WTC11 (cell line): ENCODE results near the gene IMP3. TPM values are rescaled to one million over a fixed set of nuclear protein-coding genes. Genes with fewer than 3 reads are reported as not detected.

Source experiments
- CREB1 ChIP-seq: sonication (generic); formaldehyde crosslinking; IDR thresholded peaks from 2 replicates; pipeline ENCODE4 v1.8.0; 2023; ENCODE audit warnings: mild to moderate bottlenecking, missing genetic modification reagents
- ELF4 ChIP-seq: sonication (generic); formaldehyde crosslinking; IDR thresholded peaks from 2 replicates; pipeline ENCODE4 v1.8.1; 2022; ENCODE audit warnings: low read depth, mild to moderate bottlenecking, moderate library complexity, missing genetic modification reagents
- FOXP1 ChIP-seq: sonication (generic); formaldehyde crosslinking; IDR thresholded peaks from 2 replicates; pipeline ENCODE4 v1.8.0; 2022; ENCODE audit warnings: missing genetic modification reagents, mild to moderate bottlenecking, moderate library complexity, borderline replicate concordance
- NFE2L1 ChIP-seq: sonication (generic); formaldehyde crosslinking; IDR thresholded peaks from 2 replicates; pipeline ENCODE4 v1.8.1; 2023; ENCODE audit warnings: missing genetic modification reagents
- ZNF232 ChIP-seq: sonication (generic); formaldehyde crosslinking; IDR thresholded peaks from 2 replicates; pipeline ENCODE4 v1.8.0; 2022; ENCODE audit warnings: mild to moderate bottlenecking, missing genetic modification reagents
- ZNF263 ChIP-seq: sonication (generic); formaldehyde crosslinking; IDR thresholded peaks from 2 replicates; pipeline ENCODE4 v1.8.1; 2022; ENCODE audit warnings: low read depth, mild to moderate bottlenecking, moderate library complexity, missing genetic modification reagents
- total RNA-seq: library from RNA; stranded (reverse); gene quantifications from 3 replicates; pipeline ENCODE4 v1.2.3, GENCODE V29; 2021
- TF ChIP-seq, protein P1 (sequence below): sonication (generic); formaldehyde crosslinking; IDR thresholded peaks from 2 replicates; pipeline ENCODE4 v1.8.1; 2022; ENCODE audit warnings: mild to moderate bottlenecking, moderate library complexity, missing genetic modification reagents
- TF ChIP-seq, protein P2 (sequence below): fragments of 250-450 bp; sonication (Bioruptor Pico); IDR thresholded peaks from 2 replicates; pipeline ENCODE4 v1.9.0; 2021; ENCODE audit warnings: mild to moderate bottlenecking
- TF ChIP-seq, protein P3 (sequence below): sonication (generic); formaldehyde crosslinking; IDR thresholded peaks from 2 replicates; pipeline ENCODE4 v1.8.0; 2022; ENCODE audit warnings: mild to moderate bottlenecking, missing genetic modification reagents
- TF ChIP-seq, protein P4 (sequence below): sonication (generic); formaldehyde crosslinking; IDR thresholded peaks from 2 replicates; pipeline ENCODE4 v1.8.0; 2022; ENCODE audit warnings: mild to moderate bottlenecking, missing genetic modification reagents
- TF ChIP-seq, protein P5 (sequence below): sonication (generic); formaldehyde crosslinking; IDR thresholded peaks from 2 replicates; pipeline ENCODE4 v1.8.0; 2022; ENCODE audit warnings: mild to moderate bottlenecking, missing genetic modification reagents
- TF ChIP-seq, protein P6 (sequence below): sonication (generic); formaldehyde crosslinking; IDR thresholded peaks from 2 replicates; pipeline ENCODE4 v1.8.1; 2023; ENCODE audit warnings: mild to moderate bottlenecking, missing genetic modification reagents, borderline replicate concordance
- TF ChIP-seq, protein P7 (sequence below): fragments of 250-450 bp; sonication (Bioruptor Pico); IDR thresholded peaks from 2 replicates; pipeline ENCODE4 v1.8.0; 2021; ENCODE audit warnings: mild to moderate bottlenecking
- TF ChIP-seq, protein P8 (sequence below): sonication (generic); formaldehyde crosslinking; IDR thresholded peaks from 2 replicates; pipeline ENCODE4 v1.8.0; 2023; ENCODE audit warnings: mild to moderate bottlenecking, missing genetic modification reagents

The IMP3 gene
- total RNA-seq, 1 experiment from 2014 or later, result 107 TPM

DNA sequence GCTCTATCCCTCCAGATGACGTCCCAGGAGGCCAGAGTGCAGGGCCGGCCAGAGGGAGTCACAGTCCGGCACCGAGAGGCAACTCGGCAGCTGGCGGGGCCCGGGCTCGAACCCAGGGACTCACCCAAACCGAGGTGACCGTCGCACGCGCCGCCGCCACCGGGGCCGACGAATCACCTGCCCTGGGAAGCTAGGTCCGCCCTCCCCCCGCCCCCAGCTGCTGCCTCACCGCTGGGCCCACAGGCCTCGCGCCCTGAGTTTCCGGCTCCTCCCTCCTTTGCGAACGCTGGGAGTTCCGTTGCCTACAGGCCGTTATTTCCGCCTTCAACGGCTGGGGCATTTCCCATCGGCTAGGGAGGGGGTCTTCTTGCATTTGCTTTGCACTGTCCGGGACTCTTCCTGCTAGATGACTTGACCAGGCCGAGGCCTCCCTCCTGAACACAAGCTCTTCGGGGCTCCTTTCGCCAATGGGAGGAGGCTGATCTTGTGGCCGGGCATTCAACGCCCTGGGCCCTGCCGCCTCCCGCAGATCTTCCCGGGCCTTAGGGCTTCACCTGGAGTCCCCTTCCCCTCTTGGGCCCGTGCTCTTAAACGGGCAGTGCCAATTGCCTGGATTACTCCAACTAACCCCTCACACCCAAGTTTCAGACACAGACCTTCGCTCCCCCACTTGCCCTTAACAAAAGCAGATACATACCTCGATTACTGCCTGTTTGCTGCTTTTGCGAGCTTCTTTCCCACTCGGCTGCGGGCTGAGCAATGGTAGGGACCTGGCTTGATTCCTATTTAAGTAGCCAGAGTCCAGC is 14.3 kb downstream of the IMP3 start, which contains the start of gene SNUPN (continued):
- peak; percentile 68; the same call in 1 of the 2 replicates for TF ChIP-seq ZNF232 (CRISPR knock-in tag)
- TF ChIP-seq, protein P1, sequence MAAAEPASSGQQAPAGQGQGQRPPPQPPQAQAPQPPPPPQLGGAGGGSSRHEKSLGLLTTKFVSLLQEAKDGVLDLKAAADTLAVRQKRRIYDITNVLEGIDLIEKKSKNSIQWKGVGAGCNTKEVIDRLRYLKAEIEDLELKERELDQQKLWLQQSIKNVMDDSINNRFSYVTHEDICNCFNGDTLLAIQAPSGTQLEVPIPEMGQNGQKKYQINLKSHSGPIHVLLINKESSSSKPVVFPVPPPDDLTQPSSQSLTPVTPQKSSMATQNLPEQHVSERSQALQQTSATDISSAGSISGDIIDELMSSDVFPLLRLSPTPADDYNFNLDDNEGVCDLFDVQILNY (CRISPR knock-in tag), result peak; percentile 83; the same call in 1 of the 2 replicates
- TF ChIP-seq, protein P2, sequence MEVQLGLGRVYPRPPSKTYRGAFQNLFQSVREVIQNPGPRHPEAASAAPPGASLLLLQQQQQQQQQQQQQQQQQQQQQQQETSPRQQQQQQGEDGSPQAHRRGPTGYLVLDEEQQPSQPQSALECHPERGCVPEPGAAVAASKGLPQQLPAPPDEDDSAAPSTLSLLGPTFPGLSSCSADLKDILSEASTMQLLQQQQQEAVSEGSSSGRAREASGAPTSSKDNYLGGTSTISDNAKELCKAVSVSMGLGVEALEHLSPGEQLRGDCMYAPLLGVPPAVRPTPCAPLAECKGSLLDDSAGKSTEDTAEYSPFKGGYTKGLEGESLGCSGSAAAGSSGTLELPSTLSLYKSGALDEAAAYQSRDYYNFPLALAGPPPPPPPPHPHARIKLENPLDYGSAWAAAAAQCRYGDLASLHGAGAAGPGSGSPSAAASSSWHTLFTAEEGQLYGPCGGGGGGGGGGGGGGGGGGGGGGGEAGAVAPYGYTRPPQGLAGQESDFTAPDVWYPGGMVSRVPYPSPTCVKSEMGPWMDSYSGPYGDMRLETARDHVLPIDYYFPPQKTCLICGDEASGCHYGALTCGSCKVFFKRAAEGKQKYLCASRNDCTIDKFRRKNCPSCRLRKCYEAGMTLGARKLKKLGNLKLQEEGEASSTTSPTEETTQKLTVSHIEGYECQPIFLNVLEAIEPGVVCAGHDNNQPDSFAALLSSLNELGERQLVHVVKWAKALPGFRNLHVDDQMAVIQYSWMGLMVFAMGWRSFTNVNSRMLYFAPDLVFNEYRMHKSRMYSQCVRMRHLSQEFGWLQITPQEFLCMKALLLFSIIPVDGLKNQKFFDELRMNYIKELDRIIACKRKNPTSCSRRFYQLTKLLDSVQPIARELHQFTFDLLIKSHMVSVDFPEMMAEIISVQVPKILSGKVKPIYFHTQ (CRISPR knock-in tag), result no peak
- TF ChIP-seq, protein P3, sequence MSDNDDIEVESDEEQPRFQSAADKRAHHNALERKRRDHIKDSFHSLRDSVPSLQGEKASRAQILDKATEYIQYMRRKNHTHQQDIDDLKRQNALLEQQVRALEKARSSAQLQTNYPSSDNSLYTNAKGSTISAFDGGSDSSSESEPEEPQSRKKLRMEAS (CRISPR knock-in tag), result peak; percentile 59; the same call in 1 of the 2 replicates
- TF ChIP-seq, protein P4, sequence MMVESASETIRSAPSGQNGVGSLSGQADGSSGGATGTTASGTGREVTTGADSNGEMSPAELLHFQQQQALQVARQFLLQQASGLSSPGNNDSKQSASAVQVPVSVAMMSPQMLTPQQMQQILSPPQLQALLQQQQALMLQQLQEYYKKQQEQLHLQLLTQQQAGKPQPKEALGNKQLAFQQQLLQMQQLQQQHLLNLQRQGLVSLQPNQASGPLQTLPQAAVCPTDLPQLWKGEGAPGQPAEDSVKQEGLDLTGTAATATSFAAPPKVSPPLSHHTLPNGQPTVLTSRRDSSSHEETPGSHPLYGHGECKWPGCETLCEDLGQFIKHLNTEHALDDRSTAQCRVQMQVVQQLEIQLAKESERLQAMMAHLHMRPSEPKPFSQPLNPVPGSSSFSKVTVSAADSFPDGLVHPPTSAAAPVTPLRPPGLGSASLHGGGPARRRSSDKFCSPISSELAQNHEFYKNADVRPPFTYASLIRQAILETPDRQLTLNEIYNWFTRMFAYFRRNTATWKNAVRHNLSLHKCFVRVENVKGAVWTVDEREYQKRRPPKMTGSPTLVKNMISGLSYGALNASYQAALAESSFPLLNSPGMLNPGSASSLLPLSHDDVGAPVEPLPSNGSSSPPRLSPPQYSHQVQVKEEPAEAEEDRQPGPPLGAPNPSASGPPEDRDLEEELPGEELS, result peak; percentile 43; the same call in 1 of the 2 replicates
- peak; percentile 81; the same call in 1 of the 2 replicates for TF ChIP-seq FOXP1 (CRISPR knock-in tag)
- no peak for TF ChIP-seq ELF4 (CRISPR knock-in tag)
- TF ChIP-seq, protein P5, sequence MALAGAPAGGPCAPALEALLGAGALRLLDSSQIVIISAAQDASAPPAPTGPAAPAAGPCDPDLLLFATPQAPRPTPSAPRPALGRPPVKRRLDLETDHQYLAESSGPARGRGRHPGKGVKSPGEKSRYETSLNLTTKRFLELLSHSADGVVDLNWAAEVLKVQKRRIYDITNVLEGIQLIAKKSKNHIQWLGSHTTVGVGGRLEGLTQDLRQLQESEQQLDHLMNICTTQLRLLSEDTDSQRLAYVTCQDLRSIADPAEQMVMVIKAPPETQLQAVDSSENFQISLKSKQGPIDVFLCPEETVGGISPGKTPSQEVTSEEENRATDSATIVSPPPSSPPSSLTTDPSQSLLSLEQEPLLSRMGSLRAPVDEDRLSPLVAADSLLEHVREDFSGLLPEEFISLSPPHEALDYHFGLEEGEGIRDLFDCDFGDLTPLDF (CRISPR knock-in tag), result no peak
- TF ChIP-seq, protein P6, sequence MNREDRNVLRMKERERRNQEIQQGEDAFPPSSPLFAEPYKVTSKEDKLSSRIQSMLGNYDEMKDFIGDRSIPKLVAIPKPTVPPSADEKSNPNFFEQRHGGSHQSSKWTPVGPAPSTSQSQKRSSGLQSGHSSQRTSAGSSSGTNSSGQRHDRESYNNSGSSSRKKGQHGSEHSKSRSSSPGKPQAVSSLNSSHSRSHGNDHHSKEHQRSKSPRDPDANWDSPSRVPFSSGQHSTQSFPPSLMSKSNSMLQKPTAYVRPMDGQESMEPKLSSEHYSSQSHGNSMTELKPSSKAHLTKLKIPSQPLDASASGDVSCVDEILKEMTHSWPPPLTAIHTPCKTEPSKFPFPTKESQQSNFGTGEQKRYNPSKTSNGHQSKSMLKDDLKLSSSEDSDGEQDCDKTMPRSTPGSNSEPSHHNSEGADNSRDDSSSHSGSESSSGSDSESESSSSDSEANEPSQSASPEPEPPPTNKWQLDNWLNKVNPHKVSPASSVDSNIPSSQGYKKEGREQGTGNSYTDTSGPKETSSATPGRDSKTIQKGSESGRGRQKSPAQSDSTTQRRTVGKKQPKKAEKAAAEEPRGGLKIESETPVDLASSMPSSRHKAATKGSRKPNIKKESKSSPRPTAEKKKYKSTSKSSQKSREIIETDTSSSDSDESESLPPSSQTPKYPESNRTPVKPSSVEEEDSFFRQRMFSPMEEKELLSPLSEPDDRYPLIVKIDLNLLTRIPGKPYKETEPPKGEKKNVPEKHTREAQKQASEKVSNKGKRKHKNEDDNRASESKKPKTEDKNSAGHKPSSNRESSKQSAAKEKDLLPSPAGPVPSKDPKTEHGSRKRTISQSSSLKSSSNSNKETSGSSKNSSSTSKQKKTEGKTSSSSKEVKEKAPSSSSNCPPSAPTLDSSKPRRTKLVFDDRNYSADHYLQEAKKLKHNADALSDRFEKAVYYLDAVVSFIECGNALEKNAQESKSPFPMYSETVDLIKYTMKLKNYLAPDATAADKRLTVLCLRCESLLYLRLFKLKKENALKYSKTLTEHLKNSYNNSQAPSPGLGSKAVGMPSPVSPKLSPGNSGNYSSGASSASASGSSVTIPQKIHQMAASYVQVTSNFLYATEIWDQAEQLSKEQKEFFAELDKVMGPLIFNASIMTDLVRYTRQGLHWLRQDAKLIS (CRISPR knock-in tag), result peak; percentile 50; the same call in 1 of the 2 replicates
- no peak; the same call in 1 of the 2 replicates for TF ChIP-seq NFE2L1
- peak; percentile 41; the same call in 1 of the 2 replicates for TF ChIP-seq ZNF263 (CRISPR knock-in tag)
- TF ChIP-seq, protein P7, sequence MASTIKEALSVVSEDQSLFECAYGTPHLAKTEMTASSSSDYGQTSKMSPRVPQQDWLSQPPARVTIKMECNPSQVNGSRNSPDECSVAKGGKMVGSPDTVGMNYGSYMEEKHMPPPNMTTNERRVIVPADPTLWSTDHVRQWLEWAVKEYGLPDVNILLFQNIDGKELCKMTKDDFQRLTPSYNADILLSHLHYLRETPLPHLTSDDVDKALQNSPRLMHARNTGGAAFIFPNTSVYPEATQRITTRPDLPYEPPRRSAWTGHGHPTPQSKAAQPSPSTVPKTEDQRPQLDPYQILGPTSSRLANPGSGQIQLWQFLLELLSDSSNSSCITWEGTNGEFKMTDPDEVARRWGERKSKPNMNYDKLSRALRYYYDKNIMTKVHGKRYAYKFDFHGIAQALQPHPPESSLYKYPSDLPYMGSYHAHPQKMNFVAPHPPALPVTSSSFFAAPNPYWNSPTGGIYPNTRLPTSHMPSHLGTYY, result no peak
- TF ChIP-seq, protein P8, sequence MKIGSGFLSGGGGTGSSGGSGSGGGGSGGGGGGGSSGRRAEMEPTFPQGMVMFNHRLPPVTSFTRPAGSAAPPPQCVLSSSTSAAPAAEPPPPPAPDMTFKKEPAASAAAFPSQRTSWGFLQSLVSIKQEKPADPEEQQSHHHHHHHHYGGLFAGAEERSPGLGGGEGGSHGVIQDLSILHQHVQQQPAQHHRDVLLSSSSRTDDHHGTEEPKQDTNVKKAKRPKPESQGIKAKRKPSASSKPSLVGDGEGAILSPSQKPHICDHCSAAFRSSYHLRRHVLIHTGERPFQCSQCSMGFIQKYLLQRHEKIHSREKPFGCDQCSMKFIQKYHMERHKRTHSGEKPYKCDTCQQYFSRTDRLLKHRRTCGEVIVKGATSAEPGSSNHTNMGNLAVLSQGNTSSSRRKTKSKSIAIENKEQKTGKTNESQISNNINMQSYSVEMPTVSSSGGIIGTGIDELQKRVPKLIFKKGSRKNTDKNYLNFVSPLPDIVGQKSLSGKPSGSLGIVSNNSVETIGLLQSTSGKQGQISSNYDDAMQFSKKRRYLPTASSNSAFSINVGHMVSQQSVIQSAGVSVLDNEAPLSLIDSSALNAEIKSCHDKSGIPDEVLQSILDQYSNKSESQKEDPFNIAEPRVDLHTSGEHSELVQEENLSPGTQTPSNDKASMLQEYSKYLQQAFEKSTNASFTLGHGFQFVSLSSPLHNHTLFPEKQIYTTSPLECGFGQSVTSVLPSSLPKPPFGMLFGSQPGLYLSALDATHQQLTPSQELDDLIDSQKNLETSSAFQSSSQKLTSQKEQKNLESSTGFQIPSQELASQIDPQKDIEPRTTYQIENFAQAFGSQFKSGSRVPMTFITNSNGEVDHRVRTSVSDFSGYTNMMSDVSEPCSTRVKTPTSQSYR (CRISPR knock-in tag), result peak; percentile 87; the same call in 1 of the 2 replicates
- 0 out of 2 replicates have a peak, but pooled peaks have one; percentile 25 for TF ChIP-seq CREB1 (CRISPR knock-in tag)
